Esophagus squamous epithelium (tissue), 4 donors: ENCODE results near the gene KDM1B.

Source experiments
- POLR2A ChIP-seq, 4 donors: fragments of 450-650 bp; IDR thresholded peaks; one replicate each; pipeline ENCODE4 v1.6.1; 2017; ENCODE audit warnings: antibody characterized with exemption in 4 of 4, mild to moderate bottlenecking in 4 of 4, moderate library complexity in 3 of 4
- TF ChIP-seq, protein P1 (sequence below), 6 experiments: fragments of 450-650 bp in 4 of 6; fragments of 200-600 bp in 2 of 6; sonication (generic) in 2 of 6; IDR thresholded peaks; one replicate each; pipeline ENCODE4 v1.5.1; 2016 to 2019; ENCODE audit warnings: antibody characterized with exemption in 6 of 6, mild to moderate bottlenecking in 4 of 6, moderate library complexity in 4 of 6

DNA sequence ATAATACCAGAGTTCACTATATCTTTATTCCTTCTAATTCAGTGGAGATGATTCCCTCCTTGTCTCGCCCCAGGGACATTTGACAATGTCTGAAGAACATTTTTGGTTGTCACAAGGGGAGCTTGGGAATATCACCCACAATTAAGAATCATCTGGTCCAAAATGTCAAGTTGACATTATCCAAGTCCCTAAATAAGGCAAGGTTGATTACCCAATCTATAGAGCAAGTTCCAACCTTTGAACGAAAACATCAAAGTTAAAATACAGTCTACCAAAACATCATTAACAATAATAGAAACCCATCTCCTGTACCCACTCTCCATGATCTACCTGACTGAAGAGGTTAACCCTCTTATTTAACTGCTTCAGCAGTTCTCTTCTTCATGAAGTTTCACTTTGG lies 93.5 kb downstream of the KDM1B start:
- TF ChIP-seq, protein P1, sequence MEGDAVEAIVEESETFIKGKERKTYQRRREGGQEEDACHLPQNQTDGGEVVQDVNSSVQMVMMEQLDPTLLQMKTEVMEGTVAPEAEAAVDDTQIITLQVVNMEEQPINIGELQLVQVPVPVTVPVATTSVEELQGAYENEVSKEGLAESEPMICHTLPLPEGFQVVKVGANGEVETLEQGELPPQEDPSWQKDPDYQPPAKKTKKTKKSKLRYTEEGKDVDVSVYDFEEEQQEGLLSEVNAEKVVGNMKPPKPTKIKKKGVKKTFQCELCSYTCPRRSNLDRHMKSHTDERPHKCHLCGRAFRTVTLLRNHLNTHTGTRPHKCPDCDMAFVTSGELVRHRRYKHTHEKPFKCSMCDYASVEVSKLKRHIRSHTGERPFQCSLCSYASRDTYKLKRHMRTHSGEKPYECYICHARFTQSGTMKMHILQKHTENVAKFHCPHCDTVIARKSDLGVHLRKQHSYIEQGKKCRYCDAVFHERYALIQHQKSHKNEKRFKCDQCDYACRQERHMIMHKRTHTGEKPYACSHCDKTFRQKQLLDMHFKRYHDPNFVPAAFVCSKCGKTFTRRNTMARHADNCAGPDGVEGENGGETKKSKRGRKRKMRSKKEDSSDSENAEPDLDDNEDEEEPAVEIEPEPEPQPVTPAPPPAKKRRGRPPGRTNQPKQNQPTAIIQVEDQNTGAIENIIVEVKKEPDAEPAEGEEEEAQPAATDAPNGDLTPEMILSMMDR (IDR thresholded peaks at IDR 0.05) = no peak
- TF ChIP-seq POLR2A (IDR thresholded peaks at IDR 0.05) = no peak
